Right hindlimb (tissue), 1 donor: ENCODE results near the gene WDR45B.

Experiments used
- DNase-seq: peaks from one replicate; pipeline ENCODE4 v3.0.0-alpha.2; 2018

The WDR45B gene

DNA sequence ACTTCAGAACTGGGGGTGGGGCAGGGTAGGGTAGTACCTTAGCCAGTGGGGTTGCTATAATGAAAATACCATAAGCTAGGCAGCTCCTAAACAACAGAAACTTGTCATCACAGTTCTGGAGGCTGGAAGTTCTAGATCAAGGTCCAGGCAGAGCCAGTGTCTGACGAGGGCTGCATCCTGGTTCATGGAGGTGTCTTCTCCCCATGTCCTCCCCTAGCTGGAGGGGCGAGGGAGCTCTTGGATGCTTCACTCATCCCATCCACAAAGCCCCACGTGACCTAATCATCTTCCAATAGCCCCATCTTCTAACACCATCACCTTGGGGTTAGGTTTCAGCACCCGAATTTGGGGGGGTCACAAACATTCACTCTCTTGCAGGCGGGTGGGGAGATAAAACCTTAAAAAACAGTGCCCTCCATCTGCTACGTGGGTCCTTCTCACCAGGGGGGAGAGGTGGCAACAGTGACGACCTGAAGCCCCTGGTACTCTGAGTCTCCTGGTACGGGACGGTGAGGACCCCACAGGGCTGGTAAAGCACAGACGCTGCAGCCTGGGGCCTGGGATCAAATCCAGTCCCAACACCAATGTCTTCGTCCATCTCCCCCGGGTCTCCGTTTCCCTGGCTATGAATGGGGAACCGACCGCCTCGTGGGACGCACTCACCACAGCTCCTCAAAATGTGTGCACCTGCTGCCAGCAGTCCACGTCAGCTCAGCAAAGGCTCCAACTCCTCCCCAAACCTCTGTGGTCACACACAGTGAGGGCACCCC is 27.4 kb upstream of the WDR45B start:
- no peak for DNase-seq

DNA sequence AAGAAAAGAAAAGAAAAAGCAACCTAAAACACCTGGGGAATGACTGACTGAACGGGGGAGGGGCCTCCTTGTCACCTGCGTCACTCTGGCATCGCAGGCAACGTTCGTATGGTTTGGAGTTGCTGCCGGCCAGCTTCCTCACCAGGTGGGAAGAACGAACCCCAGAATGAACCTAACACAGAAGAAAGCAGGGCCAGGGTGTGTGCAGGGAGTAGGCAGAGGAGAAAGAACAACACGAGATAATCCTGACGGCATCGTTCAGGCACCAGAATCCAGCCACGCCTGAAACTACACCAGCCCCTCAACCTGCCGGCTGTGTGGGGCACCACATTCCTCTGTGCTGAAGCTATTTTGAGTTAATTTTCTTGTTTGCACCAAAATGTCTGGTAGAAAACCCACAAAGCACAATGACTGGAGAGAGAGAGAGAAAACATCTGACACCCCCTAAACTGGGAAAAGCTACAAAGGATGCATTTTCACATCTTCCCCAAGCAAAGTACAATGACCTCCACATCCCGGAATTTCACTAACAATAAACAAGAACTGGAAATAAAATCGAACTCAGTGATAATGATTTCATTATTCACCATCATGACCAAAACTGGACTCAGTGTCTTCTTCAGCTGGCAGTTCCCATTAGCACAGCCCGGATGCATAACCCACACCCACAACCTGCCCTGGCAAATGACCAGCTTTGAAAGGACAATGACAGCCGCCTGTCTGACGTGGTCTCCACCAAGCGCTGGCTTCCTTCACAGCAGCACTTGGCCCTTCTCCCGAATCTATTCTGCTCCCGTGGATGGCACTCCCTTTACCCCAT is 26.6 kb upstream of the WDR45B start:
- no peak for DNase-seq

GRCh38 chr17:82670661-82671450 is 22.6 kb upstream of the WDR45B start:
- no peak for DNase-seq

DNA sequence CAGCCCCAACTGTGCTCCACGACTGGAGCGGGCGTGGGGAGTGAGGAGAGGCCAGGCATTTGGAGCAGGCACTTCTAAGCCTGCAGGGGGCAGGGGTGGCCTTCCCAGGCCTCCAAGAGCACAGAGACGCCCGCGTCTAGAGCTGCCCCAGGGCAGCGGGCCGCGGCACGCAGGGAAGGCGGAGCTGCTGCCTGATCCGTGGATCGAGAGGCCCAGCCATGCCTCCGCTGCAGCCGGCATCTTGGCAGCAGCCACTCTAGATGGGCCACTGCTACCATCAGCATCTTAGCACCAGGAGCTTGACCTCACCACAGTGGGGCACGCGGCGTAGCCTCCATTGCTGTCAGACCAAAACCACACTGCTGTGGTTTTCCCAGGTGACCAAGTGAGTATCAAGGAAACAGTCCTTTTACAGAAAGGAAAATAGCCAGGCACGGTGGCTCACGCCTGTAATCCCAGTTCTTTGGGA is 20.4 kb upstream of the WDR45B start:
- DNase-seq = peak; percentile 67

DNA sequence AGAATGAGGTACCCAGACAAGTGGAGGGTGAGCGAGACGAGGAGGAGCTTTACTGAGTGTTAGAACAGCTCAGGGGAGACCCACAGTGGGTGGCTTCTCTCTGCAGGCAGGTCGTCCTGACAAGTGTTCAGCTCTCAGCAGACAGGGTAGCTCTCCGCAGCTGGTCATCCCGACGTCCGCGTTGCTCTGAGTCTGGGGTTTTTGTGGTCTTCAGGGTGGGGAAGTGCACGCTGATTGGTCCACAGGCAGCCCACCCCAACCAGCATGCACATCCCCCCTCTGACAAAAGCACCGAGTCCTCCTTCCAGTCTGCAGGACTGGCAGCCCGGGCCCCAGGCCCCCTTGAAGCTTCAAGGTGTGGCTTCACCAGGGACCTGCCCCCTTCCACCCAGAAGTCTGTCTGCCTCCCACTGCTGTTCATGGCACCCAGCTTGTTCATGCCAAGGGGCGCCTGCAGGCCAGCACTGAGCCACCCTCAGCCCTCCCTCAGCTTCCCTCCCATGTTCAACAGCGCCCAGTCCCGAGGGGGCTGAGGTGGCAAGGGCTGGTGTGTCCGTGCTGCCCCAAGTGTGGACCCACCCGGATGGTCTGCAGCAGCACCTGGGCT is 19.9 kb upstream of the WDR45B start:
- no peak for DNase-seq

DNA sequence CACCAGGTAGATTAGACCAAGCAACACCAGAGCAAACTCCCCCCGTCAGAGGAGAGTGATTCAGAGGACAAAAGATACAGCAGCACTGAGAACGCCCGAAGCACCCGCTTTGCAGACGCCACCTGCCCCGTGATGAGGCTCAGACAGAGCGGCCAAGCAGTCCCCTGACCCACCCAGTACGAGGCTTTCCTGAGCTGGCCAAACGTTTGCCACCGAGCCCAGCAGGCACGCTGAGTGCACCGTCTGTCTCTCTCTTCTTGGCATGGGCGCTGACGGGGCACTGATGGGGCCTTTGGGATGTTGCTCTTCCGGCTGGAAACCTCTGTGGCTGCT is 19.4 kb upstream of the WDR45B start:
- DNase-seq = no peak

- no peak for DNase-seq
Observed at GRCh38 chr17:82666931-82667667, 18.9 kb upstream of the WDR45B start.

GRCh38 chr17:82665891-82666290 is 17.6 kb upstream of the WDR45B start:
- DNase-seq = no peak

- DNase-seq = no peak
Observed at GRCh38 chr17:82665217-82665616, 17.0 kb upstream of the WDR45B start.

DNA sequence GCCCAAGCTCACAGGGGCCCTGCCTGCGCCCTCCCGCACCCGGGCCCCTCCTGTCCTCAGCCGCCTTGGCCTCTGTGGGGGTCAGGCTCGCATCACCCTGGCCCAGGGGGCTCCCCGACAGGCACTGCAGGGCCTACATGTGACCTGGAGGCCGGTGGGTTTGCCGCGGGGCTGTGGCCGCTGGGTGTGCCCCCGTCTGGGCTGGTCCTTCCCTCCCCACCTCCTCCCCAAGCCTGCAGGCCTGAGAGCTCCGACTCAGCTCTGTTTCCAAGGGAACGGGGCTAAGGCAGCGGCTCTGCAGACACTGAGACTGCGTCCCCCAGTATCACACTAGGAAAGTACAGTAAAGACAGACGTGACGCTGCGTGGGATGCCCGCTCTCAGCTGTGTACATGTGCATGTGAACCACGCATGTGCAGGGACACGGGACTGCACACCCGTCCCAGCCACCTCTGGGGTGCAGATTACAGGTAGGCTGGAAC is 16.5 kb upstream of the WDR45B start:
- no peak for DNase-seq

- DNase-seq = no peak
Observed at GRCh38 chr17:82664276-82664575, 16.0 kb upstream of the WDR45B start.

DNA sequence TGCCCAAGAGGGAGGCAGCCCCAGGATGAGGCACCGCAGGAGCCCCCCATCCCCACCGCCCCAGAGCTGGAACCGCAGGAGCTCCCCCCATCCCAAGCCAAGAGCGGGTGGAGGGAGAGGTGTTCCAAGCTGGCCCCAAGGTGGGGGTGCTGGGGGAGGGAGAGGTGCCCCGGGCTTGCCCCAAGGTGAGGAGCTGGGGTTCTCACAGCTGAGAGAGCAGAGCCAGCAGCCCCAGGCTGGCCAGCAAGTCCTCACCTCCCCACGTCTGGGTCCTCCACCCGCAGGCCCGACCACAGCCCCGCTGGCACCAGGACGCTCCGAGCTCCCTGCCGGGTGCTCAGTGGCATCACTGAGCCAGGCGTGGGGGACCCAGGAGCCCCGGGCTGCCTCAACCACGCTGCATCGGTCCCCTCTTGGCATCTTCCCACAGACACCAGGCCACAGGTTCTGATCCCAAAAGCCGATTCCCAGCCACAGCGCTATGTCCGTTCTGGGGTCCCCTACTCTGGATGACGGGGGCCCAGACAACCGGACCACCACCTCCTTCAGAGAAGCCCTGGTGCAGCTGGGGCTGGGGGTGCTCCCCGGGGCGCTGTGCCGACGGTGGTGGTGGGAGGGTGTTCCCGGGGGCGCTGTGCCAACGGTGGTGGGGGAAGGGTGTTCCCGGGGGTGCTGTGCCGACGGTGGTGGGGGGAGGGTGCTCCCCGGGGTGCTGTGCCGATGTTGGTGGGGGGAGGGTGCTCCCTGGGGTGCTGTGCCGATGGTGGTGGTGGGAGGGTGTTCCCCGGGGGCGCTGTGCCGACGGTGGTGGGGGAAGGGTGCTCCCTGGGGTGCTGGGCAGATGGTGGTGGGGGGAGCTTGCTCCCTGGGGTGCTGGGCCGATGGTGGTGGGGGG is 15.4 kb upstream of the WDR45B start:
- DNase-seq = no peak

DNA sequence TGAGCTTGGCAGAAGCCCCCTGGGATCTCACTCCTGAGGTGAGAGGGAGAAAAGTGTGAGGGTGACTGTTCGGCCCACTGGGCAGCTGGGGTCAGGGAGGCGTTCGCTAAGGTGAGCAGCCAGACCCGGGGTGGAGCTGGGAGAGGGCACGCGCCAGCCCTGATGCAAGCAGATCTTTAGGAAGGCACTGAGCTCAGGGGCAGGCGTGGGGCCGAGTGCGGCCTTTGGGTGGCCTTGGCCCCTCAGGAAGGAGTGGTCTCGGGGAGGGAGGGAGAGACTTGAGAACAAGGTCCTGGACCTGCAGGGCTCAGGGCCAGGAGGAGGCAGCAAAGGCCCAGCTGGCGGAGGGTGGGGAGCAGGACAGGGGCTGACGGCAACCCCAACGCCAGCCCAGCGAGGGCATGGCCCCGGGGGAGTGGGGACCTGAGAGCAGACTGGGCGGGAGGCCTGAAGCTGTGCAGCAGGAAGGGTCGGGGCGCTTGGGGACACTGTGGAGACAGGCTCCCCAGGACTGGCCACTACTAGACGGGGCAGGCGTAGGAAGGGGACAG is 14.5 kb upstream of the WDR45B start:
- no peak for DNase-seq

DNA sequence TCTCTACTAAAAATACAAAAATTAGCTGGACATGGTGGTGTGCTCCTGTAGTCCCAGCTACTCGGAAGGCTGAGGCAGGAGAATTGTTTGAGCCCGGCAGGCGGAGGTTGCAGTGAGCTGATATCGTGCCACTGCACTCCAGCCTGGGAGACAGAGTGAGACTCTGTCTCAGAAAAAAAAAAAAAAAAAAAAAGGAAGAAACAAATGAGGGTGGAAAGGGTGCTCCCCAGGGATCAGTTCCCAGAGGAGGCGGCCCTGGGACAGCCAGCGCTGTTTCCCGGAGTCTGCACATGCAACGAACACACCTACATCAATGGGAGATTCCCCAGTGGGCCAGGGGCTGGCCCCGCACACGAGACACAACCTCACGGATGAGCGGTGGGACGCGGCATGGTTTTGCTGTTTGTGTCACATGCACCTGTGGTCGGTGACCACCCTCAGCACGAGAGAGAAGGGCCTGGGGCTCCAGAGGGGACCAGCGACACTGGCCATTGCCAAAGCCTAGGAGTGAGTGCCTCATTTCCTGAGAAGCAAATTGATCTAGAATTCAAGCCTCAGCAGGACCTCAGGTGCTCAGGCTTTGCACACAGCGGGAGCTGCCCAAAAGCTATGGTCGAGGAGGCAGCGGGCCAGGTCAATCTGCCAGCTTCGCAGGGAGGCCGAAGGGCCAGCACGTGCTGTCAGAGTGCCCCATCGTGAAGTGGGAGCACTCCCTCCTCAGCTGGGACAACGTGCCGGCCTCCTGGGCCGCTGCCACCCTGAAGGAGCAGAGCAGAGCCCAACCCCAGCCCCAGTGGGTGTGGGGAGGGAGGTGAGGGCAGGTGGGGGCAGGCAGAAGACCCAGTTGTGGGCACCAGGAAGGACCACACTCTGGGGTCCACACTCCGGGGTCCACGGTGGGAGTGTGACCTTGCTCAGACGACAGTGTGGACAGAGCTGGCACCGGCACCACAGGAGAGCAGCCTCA is 13.8 kb upstream of the WDR45B start:
- DNase-seq = no peak

- no peak for DNase-seq
Observed at GRCh38 chr17:82659886-82660285, 11.6 kb upstream of the WDR45B start.

DNA sequence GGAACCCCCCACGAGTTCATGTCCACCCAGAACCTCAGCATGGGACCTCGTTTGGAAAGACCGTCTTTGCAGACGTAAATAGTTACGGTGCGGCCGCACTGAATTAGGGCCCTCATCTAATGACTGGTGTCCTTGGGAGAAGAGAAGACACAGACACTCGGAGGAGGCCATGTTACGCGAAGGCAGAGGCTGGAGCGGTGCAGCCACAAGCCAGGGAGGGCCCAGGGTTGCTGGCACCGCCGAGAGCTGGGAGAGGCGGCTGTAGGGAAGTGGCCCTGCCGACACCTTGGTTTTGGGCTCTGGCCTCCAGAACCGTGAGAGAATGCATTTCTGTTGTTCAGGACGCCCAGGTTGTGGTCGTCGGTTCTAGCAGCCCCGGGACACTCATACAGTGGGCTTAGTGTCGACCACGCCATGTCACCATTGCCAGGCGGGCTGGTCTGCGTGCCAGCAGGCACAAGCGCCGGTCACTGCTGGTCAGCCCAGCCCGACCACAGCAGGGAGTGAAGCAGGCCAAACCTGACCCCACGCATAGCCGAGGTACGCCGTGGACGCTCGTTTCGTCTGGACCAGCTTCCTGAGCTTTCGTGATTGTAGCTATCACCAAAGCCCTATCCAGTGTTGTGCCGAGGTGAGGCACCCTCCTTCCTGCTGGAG is 10.7 kb upstream of the WDR45B start:
- DNase-seq = no peak

GRCh38 chr17:82658331-82658730 is 10.1 kb upstream of the WDR45B start:
- DNase-seq = no peak

GRCh38 chr17:82657926-82658325 is 9.7 kb upstream of the WDR45B start:
- DNase-seq = no peak

DNA sequence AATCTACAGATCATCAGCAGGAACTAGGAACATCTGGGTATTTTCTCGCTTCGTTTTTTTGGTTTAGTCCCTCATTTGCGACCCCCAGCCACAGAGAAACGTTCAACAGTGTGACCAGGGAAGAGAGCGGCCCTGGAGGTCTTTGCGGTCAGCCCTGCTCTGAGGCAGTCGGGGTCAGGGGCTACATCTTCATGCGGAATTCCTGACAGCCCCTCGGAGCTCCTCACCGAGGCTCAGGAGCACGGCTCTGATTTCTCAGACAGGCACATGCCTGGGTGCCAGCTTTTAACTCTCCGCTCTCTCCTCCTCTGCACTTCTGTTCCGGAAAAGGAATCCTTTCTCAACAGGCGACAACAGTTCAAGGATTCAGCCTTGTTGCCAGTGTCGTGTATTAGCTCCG is 8.0 kb upstream of the WDR45B start:
- no peak for DNase-seq
